ENCODE data around the gene ARL5C. TPM values are rescaled to one million over a fixed set of nuclear protein-coding genes. Genes with fewer than 3 reads are reported as not detected.
A peak's percentile ranks its signal among the peaks of the same experiment; 100 is the strongest.

The ARL5C gene
- total RNA-seq, 2 experiments from 2014 or later, result 0.16 to 0.65 TPM

DNA sequence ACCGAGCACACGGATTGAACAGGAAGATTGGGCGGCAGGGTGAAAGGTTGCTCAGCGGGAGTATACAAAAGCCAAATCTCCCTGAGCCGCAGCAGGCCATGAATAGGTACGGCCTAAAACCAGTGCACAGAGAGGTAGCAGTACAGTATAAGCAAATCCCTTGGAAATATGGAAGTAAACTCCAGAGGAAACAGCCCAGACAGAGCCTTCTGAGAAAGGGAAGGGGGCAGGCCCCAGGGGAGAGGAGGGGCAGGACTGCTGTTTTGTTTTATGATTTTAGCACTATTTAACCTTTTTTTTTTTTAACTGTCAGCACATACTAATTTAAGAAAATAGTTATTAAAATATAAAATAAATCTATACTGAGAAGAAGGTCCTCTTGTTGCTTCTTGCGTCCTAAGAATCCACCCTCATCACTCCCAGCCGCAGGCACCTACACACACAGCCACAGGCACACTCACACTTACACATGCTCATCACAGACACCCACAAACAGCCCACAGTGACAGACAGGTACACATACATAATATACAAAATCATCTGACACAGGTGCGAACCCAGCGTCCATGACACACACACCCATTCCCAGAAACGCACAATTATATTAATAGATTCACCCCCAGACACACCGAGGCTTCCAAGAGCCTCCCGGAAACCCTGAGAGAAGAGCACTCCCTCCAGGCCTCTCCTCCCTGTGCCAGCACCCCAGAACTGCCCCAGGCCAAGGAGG is 27.4 kb downstream of the ARL5C start:
- POLR2A ChIA-PET, result interaction anchor here (0.5 kb wide), 1 partner anchor 291 kb away, joined by 3 read pairs; no protein-coding TSS in a partner anchor
- intact Hi-C loops (cut with micrococcal nuclease; ENCODE audit: unreplicated experiment), result no loop called here
- H3K9me3 ChIP-seq (ENCODE audit: low read length), result 0 out of 2 replicates have a peak, but pooled peaks cover 5% of the 10 kb centered on the region
- no peak overlapping the region for H3K27ac ChIP-seq (ENCODE audit: low read depth, low read length, poor library complexity, severe bottlenecking)
- no peak overlapping the region for H3K4me3 ChIP-seq (ENCODE audit: low read depth, low read length, poor library complexity, severe bottlenecking)
- peak overlapping the region; percentile 44; the same call in 1 of the 2 replicates for H2AFZ ChIP-seq (ENCODE audit: low read length)
- TF ChIP-seq, protein P1, sequence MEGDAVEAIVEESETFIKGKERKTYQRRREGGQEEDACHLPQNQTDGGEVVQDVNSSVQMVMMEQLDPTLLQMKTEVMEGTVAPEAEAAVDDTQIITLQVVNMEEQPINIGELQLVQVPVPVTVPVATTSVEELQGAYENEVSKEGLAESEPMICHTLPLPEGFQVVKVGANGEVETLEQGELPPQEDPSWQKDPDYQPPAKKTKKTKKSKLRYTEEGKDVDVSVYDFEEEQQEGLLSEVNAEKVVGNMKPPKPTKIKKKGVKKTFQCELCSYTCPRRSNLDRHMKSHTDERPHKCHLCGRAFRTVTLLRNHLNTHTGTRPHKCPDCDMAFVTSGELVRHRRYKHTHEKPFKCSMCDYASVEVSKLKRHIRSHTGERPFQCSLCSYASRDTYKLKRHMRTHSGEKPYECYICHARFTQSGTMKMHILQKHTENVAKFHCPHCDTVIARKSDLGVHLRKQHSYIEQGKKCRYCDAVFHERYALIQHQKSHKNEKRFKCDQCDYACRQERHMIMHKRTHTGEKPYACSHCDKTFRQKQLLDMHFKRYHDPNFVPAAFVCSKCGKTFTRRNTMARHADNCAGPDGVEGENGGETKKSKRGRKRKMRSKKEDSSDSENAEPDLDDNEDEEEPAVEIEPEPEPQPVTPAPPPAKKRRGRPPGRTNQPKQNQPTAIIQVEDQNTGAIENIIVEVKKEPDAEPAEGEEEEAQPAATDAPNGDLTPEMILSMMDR (conservative IDR thresholded peaks at IDR 0.05; ENCODE audit: low read length), result no peak
- TF ChIP-seq EZH2phosphoT487 (IDR thresholded peaks at IDR 0.05; ENCODE audit: borderline replicate concordance, low read depth, low read length), result no peak
- no peaks in the 10 kb centered on the region for H3K79me2 ChIP-seq (ENCODE audit: insufficient read depth, low read depth, low read length)
- H4K20me1 ChIP-seq (ENCODE audit: insufficient read depth, low read length), result no peaks in the 10 kb centered on the region
- H3K4me1 ChIP-seq (ENCODE audit: insufficient read depth, low read length, poor library complexity, severe bottlenecking), result peaks cover 18% of the 10 kb centered on the region
- H3K36me3 ChIP-seq (ENCODE audit: insufficient read depth, low read length), result no peaks in the 10 kb centered on the region
- no peak for DNase-seq (ENCODE audit: low spot score)
- peak overlapping the region; percentile 54 for H3K4me2 ChIP-seq (ENCODE audit: low read length)
- no TSS peak for BruUV-seq (replicated peaks)
- CTCF ChIA-PET (ENCODE audit: unreplicated experiment), result no interaction called here
- no peaks in the 10 kb centered on the region for H3K9me2 ChIP-seq (ENCODE audit: insufficient read depth, low read length)

DNA sequence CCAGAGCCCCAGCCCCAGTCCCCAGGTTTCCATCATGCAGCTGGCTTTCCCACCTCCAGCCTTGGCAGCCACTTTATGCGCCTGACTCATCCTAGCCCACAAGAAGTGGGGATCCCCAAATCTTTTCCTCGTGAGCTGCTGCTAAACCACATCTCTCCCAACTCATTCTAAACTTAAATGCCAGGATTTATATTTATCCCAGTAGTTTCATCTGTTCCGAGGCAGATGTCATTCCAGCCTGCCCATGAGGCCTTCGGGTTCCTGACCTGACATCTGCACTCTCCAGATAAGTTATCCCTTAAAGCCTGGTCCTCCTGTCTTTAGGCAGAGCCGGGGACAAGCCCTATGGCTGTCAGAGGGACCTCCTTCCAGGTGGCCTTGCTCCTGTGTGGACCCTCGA is 31.1 kb downstream of the ARL5C start:
- Histone ChIP-seq H3K4me2 (ENCODE audit: low read length) (no peak overlapping the region), H2AFZ (ENCODE audit: low read length) (no peak overlapping the region), H3K9me2 (ENCODE audit: insufficient read depth, low read length) (no peaks in the 10 kb centered on the region), H3K9me3 (ENCODE audit: low read length) (no peaks in the 10 kb centered on the region), H3K4me1 (ENCODE audit: insufficient read depth, low read length, poor library complexity, severe bottlenecking) (peaks cover 17% of the 10 kb centered on the region), H3K36me3 (ENCODE audit: insufficient read depth, low read length) (no peaks in the 10 kb centered on the region), H4K20me1 (ENCODE audit: insufficient read depth, low read length) (no peaks in the 10 kb centered on the region), H3K4me3 (ENCODE audit: low read depth, low read length, poor library complexity, severe bottlenecking) (no peak overlapping the region), H3K27ac (ENCODE audit: low read depth, low read length, poor library complexity, severe bottlenecking) (no peak overlapping the region), H3K79me2 (ENCODE audit: insufficient read depth, low read depth, low read length) (no peaks in the 10 kb centered on the region)
- no TSS peak for BruUV-seq (replicated peaks)
- DNase-seq (ENCODE audit: low spot score), result no peak
- ChIA-PET CTCF (ENCODE audit: unreplicated experiment) (no interaction called here), POLR2A (no interaction called here)
- TF ChIP-seq, protein P1 (conservative IDR thresholded peaks at IDR 0.05; ENCODE audit: low read length), result no peak
- intact Hi-C loops (cut with micrococcal nuclease; ENCODE audit: unreplicated experiment), result no loop called here

DNA sequence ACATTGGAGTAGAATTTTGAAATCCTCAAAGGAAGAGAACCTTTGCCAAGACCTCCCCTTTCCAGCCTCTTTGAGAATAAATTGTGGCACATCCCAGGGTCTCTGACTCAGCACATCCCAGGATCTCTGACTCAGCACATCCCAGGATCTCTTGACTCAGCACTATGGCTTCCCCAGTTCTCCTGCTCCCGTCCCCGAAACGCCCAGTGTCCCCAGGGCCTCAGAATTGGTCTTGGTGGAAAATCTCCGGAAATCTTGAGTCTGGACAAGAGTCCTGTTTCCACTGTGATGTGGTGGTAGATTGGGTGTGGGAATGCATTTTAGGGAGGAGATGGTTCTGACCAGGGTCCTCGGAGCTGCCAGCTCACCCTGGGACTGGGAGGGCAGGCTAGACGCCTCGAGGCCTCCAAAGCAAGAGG is 33.8 kb downstream of the ARL5C start:
- DNase-seq (ENCODE audit: low spot score), result no peak
- Histone ChIP-seq H4K20me1 (ENCODE audit: insufficient read depth, low read length) (no peaks in the 10 kb centered on the region), H3K4me2 (ENCODE audit: low read length) (no peak overlapping the region), H3K36me3 (ENCODE audit: insufficient read depth, low read length) (no peaks in the 10 kb centered on the region), H3K4me3 (ENCODE audit: low read depth, low read length, poor library complexity, severe bottlenecking) (no peak overlapping the region), H3K4me1 (ENCODE audit: insufficient read depth, low read length, poor library complexity, severe bottlenecking) (no peaks in the 10 kb centered on the region), H3K9me3 (ENCODE audit: low read length) (no peaks in the 10 kb centered on the region), H3K9me2 (ENCODE audit: insufficient read depth, low read length) (no peaks in the 10 kb centered on the region), H3K27ac (ENCODE audit: low read depth, low read length, poor library complexity, severe bottlenecking) (no peak overlapping the region), H2AFZ (ENCODE audit: low read length) (no peak overlapping the region), H3K79me2 (ENCODE audit: insufficient read depth, low read depth, low read length) (no peaks in the 10 kb centered on the region)
- no TSS peak for BruUV-seq (replicated peaks)
- intact Hi-C loops (cut with micrococcal nuclease; ENCODE audit: unreplicated experiment), result no loop called here
- CTCF ChIA-PET (ENCODE audit: unreplicated experiment), result no interaction called here
- TF ChIP-seq, protein P1 (conservative IDR thresholded peaks at IDR 0.05; ENCODE audit: low read length), result no peak
- TF ChIP-seq EZH2phosphoT487 (IDR thresholded peaks at IDR 0.05; ENCODE audit: borderline replicate concordance, low read depth, low read length), result no peak
- POLR2A ChIA-PET, result no interaction called here
